Nucleus accumbens (tissue), 56 donors: ENCODE data around the gene TRRAP.
"Not testable (repeated sequence)": the region's sequence is repeated elsewhere in the genome, so short reads cannot be mapped to it uniquely, and the experiment has no call there.

Source experiments
- DNase-seq, 56 donors: peaks; one replicate each; lab custom pipeline; 2025; lab: John Stamatoyannopoulos, UW

The TRRAP gene

GRCh38 chr7:99040104-99040958 is 162.0 kb downstream of the TRRAP start:
- DNase-seq, result peak in 53 of 56 donors; percentile 15 to 91 (median 67)

DNA sequence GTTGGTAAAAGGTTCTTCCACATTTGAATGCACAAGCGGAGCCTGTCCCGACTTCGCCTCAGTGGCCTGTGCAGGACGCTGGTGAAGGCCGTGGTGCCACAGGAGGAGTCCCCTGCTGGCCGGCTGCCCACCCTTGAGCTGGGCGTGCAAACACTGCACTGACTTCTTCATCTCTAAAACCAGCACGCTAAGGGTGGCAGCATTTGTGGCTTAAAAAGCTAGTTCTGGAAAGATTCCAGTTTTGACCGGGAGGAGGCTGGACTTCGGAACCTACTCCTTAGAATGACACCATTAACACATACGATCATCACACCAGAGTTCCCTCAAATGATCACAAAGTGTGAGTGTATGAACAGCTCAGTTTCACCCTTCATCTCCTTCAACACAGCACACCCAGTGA is 163.2 kb downstream of the TRRAP start:
- DNase-seq, result peak in 3 of 56 donors; percentile 7 to 21 (median 17)

DNA sequence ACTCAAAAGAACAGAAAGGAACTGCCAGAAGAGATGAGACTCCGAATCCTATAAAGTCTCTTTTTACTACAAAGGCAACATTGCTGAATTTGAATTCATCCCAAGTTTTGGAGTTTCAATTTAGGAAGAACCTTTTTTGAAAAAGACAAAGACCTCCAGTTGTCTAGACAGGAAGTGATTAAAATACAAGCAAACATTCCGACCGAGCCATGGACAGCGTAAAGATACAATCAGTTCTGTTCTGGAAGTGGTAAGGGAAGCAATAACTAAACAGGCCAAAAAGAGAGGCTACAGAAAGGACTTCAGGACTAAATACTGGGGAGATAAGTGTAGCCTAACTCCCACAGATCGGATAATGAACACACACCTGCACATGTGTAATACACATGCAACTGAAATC is 164.6 kb downstream of the TRRAP start:
- no peak for DNase-seq

GRCh38 chr7:99044858-99045257 is 166.5 kb downstream of the TRRAP start:
- DNase-seq, result not testable (repeated sequence)

GRCh38 chr7:99046262-99046661 is 167.9 kb downstream of the TRRAP start:
- DNase-seq, result not testable (repeated sequence)

DNA sequence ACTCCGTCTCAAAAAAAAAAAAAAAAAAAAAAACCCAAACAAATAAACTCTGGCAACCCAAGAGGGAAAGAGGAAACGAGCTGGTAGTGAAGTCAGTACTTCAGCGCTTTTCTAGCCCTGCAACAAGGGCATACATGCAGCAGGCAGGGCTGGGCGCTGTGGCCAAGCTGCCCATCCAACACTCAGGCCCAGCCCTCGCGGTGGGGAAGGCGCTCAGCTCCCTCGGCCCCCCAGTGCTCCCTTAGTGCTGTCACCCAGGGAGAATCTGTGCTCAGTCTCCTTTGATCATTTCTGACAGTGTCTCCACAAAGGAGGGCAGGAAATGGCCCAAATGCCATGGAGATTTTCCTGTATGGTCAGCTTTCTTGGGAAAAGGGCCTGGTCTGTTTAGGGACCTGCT is 168.4 kb downstream of the TRRAP start:
- DNase-seq, result no peak

- DNase-seq, result no peak
Observed at GRCh38 chr7:99047526-99048077, 169.3 kb downstream of the TRRAP start.

- DNase-seq, result no peak
Observed at GRCh38 chr7:99050971-99051370, 172.6 kb downstream of the TRRAP start.

GRCh38 chr7:99054781-99055180 is 176.4 kb downstream of the TRRAP start:
- no peak for DNase-seq

GRCh38 chr7:99061001-99061776 is 182.9 kb downstream of the TRRAP start:
- no peak for DNase-seq
